ENCODE measurements around the gene ADGRG4.

ADGRG4 gene

DNA sequence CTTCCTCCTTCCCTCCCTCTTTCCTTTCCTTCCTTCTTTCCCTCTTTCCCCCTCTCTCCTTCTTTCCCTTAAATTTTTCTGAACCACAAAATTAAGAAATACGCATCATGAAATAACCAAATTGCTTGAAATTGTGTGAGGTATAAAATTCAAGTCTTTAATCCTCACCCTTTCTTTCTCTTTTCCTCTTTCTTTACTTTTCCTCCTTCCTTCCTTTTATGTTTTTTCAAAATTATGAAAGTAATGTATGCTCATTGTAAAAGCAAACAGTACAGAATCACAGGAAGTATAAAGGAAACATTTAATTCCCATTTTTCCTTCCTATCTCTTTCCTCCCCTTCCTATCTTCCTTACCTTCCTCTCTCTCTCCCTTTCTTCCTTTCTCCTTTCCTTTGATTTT lies 5.4 kb downstream of the ADGRG4 start:
- no peak for DNase-seq

DNA sequence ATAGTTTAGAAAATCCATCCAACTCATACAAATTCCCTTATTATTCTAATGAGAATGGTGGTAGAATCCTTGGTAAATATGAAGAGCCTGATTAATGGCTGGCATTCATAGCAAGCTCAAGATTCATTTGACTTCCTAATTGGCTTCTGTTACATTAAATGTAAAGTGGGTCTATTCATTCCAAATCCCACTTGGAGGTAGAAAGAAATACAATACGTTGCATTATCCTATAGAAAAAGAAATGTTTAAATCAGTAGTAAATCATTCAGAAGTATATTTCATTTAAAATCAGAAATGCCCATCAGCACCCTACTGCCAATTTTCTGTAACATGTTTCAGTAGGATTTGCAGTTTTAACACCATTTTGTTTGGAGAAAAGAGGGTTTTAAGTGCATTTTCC lies 6.7 kb downstream of the ADGRG4 start:
- DNase-seq = no peak

GRCh38 chrX:136310411-136310810 lies 9.6 kb downstream of the ADGRG4 start:
- no peak for DNase-seq

DNA sequence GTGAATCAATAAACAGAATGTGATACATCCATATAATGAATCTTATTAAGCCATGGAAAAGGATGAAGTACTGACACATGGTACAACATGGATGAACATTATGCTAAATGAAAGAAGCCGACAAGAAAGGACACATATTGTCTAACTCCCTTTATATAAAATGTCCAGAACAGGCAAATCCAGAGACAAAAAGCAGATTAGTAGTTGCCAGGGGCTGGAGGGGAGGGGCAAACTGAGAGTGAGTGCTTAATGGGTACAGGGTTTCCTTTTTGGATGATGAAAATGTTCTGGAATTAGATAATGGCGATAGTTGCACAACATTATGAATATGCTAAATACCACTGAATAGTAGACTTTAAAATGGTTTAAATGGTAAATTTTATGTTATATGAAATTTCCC lies 17.4 kb downstream of the ADGRG4 start:
- DNase-seq = no peak

GRCh38 chrX:136318895-136319597 lies 18.3 kb downstream of the ADGRG4 start:
- no peak for DNase-seq

GRCh38 chrX:136319600-136319999 lies 18.8 kb downstream of the ADGRG4 start:
- DNase-seq = no peak

- DNase-seq = no peak
These were observed 20.8 kb downstream of the ADGRG4 start for GRCh38 chrX:136321532-136321931.

DNA sequence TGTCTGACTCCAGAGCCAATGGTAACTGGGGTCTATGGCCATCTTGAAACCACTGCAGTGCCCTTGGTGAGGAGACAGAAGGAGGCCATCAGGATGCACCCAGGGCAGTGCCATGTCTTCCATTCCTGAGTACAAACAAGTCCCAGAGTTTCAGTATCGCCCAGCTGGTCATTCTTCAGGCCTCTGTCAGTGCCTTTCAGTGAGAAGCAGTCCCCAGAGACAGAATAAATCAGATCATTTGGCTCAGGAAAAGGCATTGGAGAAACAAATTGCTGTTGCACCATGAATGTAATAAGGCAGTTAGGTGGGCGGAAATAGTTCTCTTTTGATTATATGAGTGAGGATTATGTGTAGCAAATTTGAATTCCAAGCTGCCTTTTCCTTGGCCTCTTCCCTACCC lies 21.3 kb downstream of the ADGRG4 start:
- no peak for DNase-seq

DNA sequence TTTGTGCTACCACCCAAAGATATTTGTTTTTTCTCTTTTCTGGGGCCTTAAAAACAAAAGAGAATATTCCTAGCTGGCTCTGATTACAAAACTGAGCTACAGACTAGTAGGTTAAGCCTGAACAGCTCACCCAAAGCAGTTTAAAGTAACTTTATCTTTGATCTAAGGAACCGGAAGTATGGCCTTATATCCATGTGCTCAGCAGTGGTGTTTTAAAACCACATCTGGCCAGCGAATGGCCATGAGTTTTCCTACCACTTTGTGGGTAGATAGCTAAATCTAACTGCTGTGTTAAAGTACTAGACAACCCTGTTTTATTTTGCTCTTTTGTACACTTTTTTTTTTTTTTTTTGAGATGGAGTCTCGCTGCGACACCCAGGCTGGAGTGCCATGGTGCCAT lies 24.6 kb downstream of the ADGRG4 start:
- no peak for DNase-seq

GRCh38 chrX:136328933-136329332 lies 28.2 kb downstream of the ADGRG4 start:
- no peak for DNase-seq

- no peak for DNase-seq
These were observed 35.9 kb downstream of the ADGRG4 start for GRCh38 chrX:136336623-136337022.

DNA sequence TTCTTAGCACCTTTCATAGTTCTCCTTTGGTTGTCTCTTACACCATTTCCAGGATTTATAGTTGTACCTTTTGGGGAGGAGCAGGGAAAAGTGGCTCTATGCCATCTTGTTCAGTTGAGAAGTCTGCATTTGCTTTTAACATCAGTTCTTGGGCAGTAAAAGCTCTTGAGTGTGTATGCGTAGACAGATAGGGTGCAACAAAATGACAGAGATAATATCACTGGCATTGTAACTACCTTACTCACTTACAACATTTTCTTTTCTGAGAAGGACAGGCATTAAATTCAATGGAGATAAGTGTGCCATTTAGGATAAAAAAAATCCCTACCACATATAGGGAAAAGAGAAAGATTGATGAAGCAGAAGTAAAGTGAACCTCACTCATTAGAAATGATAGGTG lies 38.9 kb downstream of the ADGRG4 start:
- no peak for DNase-seq

DNA sequence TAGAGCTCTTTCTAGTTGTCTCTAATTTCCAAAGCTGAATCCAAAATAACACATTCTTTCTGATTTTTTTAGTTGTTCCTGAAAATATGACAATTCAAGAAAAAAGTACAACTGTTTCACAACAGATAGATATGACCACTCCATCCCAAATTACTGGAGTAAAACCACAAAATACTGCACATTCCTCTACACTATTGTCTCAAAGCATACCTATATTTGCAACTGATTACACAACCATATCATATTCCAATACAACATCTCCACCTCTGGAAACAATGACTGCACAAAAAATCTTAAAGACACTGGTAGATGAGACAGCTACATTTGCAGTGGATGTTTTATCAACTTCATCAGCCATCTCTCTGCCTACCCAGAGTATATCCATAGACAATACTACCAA lies 43.6 kb downstream of the ADGRG4 start:
- no peak for DNase-seq

DNA sequence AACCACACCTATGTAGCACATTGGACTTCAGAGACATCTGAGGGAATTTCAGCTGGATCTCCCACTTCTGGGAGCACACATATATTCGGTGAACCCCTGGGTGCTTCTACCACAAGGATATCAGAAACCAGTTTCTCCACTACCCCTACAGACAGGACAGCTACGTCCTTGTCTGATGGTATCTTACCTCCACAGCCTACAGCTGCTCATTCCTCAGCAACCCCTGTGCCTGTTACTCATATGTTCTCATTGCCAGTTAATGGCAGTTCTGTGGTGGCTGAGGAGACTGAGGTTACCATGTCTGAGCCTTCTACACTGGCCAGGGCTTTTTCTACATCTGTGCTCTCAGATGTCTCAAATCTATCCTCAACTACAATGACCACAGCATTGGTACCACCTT lies 45.7 kb downstream of the ADGRG4 start:
- DNase-seq = no peak

GRCh38 chrX:136347706-136348105 lies 46.9 kb downstream of the ADGRG4 start:
- DNase-seq = no peak

DNA sequence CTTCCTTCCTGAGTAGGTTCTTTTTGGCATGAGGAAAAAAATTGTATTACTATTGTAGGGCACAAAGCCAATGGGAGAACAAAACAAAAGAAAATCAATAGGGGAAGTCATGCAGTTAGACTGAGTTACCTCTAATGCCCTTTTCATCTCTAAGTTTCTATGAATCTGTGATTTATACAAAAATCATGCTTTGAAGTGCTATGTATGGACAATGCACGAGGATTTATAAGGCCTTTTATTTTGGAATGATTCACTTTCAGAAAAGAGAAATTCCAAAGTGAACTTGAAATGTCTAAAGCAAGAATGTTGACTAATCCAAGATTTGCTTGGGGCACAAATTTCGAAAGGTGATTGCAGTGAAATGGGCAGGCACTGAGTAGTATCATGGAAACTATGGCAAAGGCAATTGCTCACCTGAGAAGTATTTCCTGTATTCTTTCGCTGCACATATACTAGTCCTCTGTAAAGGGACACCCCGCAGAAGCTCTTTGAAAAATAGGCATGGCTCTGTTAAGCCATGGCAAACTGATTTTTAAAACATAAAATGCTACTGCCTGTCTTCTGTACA lies 52.8 kb downstream of the ADGRG4 start:
- no peak for DNase-seq

DNA sequence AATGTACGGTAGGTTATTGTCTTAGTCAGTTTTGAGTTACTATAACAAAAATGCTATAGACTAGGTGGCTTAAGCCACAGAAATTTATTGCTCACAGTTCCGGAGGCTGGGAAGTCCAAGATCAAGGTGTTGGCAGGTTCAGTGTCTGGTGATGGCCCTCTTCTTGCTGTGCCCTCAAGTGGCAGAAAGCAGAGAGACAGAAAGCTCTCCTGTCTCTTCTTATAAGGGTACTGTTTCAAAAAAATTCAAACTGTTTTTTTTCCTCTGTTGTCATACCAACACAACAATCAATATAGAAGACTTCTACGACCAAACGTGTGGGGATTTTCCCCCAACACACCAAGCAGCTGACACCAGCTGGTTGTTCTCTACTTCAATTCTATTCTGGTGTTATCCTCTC lies 53.4 kb downstream of the ADGRG4 start:
- no peak for DNase-seq

GRCh38 chrX:136369377-136369776 lies 68.6 kb downstream of the ADGRG4 start:
- DNase-seq = no peak

DNA sequence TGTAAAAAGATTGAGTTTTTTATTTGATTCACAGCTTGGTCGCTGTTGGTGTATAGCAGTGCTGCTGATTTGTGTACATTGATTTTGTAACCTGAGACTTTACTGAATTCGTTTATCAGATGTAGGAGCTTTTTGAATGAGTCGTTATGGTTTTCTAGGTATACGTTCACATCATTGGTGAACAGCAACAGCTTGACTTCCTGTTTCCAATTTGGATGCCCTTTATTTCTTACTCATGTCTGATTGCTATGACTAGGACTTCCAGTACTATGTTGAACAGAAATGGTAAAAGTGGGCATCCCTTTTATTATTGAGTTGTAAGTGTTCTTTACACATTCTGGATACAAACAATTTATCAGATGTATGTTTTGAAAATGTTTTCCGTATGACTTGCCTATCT lies 76.0 kb downstream of the ADGRG4 start:
- DNase-seq = no peak

GRCh38 chrX:136380010-136380769 lies 79.4 kb downstream of the ADGRG4 start:
- DNase-seq = no peak

DNA sequence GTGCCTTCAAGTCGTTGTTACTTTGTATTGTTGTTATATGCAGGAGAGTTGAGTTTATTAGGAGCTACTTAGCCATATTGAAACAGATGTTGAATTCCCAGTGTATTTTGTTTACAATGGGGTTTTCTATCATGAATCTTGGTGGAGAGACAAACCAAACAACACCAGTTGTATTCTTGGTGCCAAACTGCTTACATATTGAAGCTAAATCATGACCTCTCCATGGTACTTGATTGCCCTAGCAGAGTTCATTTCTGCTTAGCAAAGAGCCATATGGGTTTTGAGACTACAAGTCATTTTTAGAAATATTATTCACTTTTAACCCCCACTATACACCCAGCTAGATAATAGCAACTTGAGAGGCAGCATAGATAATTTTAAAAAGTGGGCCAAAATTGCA lies 85.4 kb downstream of the ADGRG4 start:
- no peak for DNase-seq

- DNase-seq = no peak
These were observed 86.1 kb downstream of the ADGRG4 start for GRCh38 chrX:136386826-136387225.

DNA sequence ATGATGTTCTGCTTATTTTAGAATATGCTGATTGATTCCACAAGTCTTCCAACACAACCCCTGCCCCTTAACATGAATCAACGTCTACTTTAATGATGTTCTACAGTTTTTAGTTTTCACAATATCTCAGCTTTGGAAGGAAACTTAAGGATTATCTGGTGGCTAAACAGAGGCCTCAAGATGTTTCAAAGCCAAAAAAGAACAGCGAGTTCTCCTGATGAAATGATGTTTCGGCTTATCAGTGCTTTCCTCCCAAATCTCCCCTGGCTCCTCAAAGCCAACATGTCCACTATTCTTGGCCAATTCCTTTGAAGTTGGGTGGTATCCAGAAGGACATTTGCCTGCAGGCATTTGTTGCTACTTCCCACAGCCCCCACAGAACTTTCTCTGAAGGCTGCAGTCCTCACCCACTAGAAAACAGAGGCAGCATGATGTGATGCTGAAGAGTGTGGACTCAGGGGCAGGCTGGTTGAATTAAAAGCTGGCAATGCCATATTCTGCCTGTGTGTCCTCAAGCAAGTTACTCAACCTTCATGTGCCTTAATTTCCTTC lies 87.3 kb downstream of the ADGRG4 start:
- DNase-seq = no peak

- DNase-seq = no peak
These were observed 90.2 kb downstream of the ADGRG4 start for GRCh38 chrX:136390921-136391320.

All from DMS153 (cell line).